ENCODE data around the gene DOCK1.

Gene DOCK1

GRCh38 chr10:127458829-127459228 lies 553.6 kb downstream of the DOCK1 start:
- TF ChIP-seq CTCF (conservative IDR thresholded peaks at IDR 0.05; ENCODE audit: low read depth, low read length) = no peak
- H3K4me3 ChIP-seq (ENCODE audit: low read length) = no peak overlapping the region

GRCh38 chr10:127459918-127460317 lies 554.7 kb downstream of the DOCK1 start:
- no peak for DNase-seq (ENCODE audit: low read depth)
- no peak for TF ChIP-seq CTCF (conservative IDR thresholded peaks at IDR 0.05; ENCODE audit: low read depth, low read length)
- H3K4me3 ChIP-seq (ENCODE audit: low read length) = no peak overlapping the region

More at GRCh38 chr10:127458829-127459228, 553.6 kb downstream of the DOCK1 start:
- DNase-seq (ENCODE audit: low read depth) = no peak

GRCh38 chr10:127462643-127463295 lies 557.5 kb downstream of the DOCK1 start:
- no peak for DNase-seq (ENCODE audit: low read depth)
- no peak overlapping the region for H3K4me3 ChIP-seq (ENCODE audit: low read length)
- no peak for TF ChIP-seq CTCF (conservative IDR thresholded peaks at IDR 0.05; ENCODE audit: low read depth, low read length)

- H3K4me3 ChIP-seq (ENCODE audit: low read length) = no peak overlapping the region
- no peak for TF ChIP-seq CTCF (conservative IDR thresholded peaks at IDR 0.05; ENCODE audit: low read depth, low read length)
- no peak for DNase-seq (ENCODE audit: low read depth)
Observed at GRCh38 chr10:127463548-127463947, 558.3 kb downstream of the DOCK1 start.

GRCh38 chr10:127464561-127464960 lies 559.3 kb downstream of the DOCK1 start:
- no peak for DNase-seq (ENCODE audit: low read depth)
- H3K4me3 ChIP-seq (ENCODE audit: low read length) = no peak overlapping the region
- TF ChIP-seq CTCF (conservative IDR thresholded peaks at IDR 0.05; ENCODE audit: low read depth, low read length) = no peak

- TF ChIP-seq CTCF (conservative IDR thresholded peaks at IDR 0.05; ENCODE audit: low read depth, low read length) = no peak
- no peak for DNase-seq (ENCODE audit: low read depth)
- H3K4me3 ChIP-seq (ENCODE audit: low read length) = no peak overlapping the region
Observed at GRCh38 chr10:127467811-127468210, 562.6 kb downstream of the DOCK1 start.

- TF ChIP-seq CTCF (conservative IDR thresholded peaks at IDR 0.05; ENCODE audit: low read depth, low read length) = no peak
- H3K4me3 ChIP-seq (ENCODE audit: low read length) = no peak overlapping the region
- no peak for DNase-seq (ENCODE audit: low read depth)
Observed at GRCh38 chr10:127468632-127469031, 563.4 kb downstream of the DOCK1 start.

All from retinal pigment epithelial cell (primary cell).